Tibial artery (tissue), 4 donors: Measurements from ENCODE around the gene ZNF276.

Experiments used
- DNase-seq, 2 donors: peaks; one replicate each; pipeline ENCODE4 v3.0.0-alpha.2; 2019
- H3K27ac ChIP-seq, 2 donors: fragments of 200-600 bp; sonication (generic) in 1 of 2; 1 replicate in 1 of 2; 2 replicates in 1 of 2; pipeline ENCODE4 v1.5.1; 2018 to 2019; ENCODE audit warnings: mild to moderate bottlenecking in 1 of 2
- H3K27me3 ChIP-seq, 2 donors: fragments of 200-600 bp; sonication (generic) in 1 of 2; one replicate each; pipeline versions ENCODE4 v1.5.1 to v1.6.0; 2016 to 2019
- H3K36me3 ChIP-seq, 3 donors: fragments of 200-600 bp; sonication (generic) in 2 of 3; one replicate each; pipeline ENCODE4 v1.5.1; 2016 to 2019; ENCODE audit warnings: mild to moderate bottlenecking in 2 of 3
- H3K4me1 ChIP-seq, 4 donors: fragments of 200-600 bp; sonication (generic) in 2 of 4; 1 replicate in 3 of 4; 2 replicates in 1 of 4; pipeline ENCODE4 v1.5.1; 2016 to 2019
- H3K4me3 ChIP-seq, 2 donors: fragments of 200-600 bp; sonication (generic) in 1 of 2; 1 replicate in 1 of 2; 2 replicates in 1 of 2; pipeline ENCODE4 v1.5.1; 2018 to 2019; ENCODE audit warnings: mild to moderate bottlenecking in 2 of 2
- H3K9me3 ChIP-seq, 3 donors: fragments of 200-600 bp; sonication (generic) in 1 of 3; one replicate each; pipeline ENCODE4 v1.5.1; 2016 to 2019
- CTCF ChIP-seq, 2 experiments: fragments of 200-600 bp in 1 of 2; fragments of 450-650 bp in 1 of 2; IDR thresholded peaks; one replicate each; pipeline ENCODE4 v1.5.1; 2017 to 2019; ENCODE audit warnings: antibody characterized with exemption in 2 of 2, mild to moderate bottlenecking in 1 of 2, moderate library complexity in 1 of 2
- intact Hi-C: fragments of 100-400 bp; cut with DNase I; formaldehyde crosslinking; loops from one replicate; pipeline ENCODE4 v1.15.0; 2023; ENCODE audit warnings: low total_unique reads

The ZNF276 gene

GRCh38 chr16:89708481-89708931 is 12.8 kb upstream of the ZNF276 start:
- TF ChIP-seq CTCF (IDR thresholded peaks at IDR 0.05), result no peak
- Histone ChIP-seq H3K9me3 (no peaks in the 10 kb centered on the region), H3K36me3 (no peaks in the 10 kb centered on the region), H3K4me1 (peaks cover 0 to 17% (median 8%) of the 10 kb centered on the region in 4 donors), H3K4me3 (no peak overlapping the region), H3K27me3 (peaks cover 0 to 35% of the 10 kb centered on the region in 2 donors), H3K27ac (no peak overlapping the region)
- no peak for DNase-seq
- intact Hi-C loops, result no loop called here

GRCh38 chr16:89709166-89709565 is 12.2 kb upstream of the ZNF276 start:
- Histone ChIP-seq H3K27me3 (peaks cover 0 to 32% of the 10 kb centered on the region in 2 donors), H3K4me3 (no peak overlapping the region), H3K36me3 (no peaks in the 10 kb centered on the region), H3K9me3 (no peaks in the 10 kb centered on the region), H3K4me1 (peaks cover 0 to 17% (median 8%) of the 10 kb centered on the region in 4 donors), H3K27ac (no peak overlapping the region)
- intact Hi-C loops, result no loop called here
- no peak for TF ChIP-seq CTCF (IDR thresholded peaks at IDR 0.05)
- no peak for DNase-seq

GRCh38 chr16:89709716-89710432 is 11.5 kb upstream of the ZNF276 start:
- no peak for DNase-seq
- intact Hi-C loops, result no loop called here
- no peak for TF ChIP-seq CTCF (IDR thresholded peaks at IDR 0.05)
- H3K4me3 ChIP-seq, result no peak overlapping the region
- H3K9me3 ChIP-seq, result no peaks in the 10 kb centered on the region
- peaks cover 0 to 25% of the 10 kb centered on the region in 2 donors for H3K27me3 ChIP-seq
- no peaks in the 10 kb centered on the region for H3K36me3 ChIP-seq
- H3K4me1 ChIP-seq, result peaks cover 0 to 17% (median 8%) of the 10 kb centered on the region in 4 donors
- H3K27ac ChIP-seq, result no peak overlapping the region

- Histone ChIP-seq H3K4me1 (peaks cover 0 to 16% (median 8%) of the 10 kb centered on the region in 4 donors), H3K27me3 (peaks cover 0 to 18% of the 10 kb centered on the region in 2 donors), H3K9me3 (no peaks in the 10 kb centered on the region), H3K27ac (no peak overlapping the region), H3K36me3 (peaks cover 0 to under 1% (median 0%) of the 10 kb centered on the region in 3 donors), H3K4me3 (no peak overlapping the region)
- no peak for TF ChIP-seq CTCF (IDR thresholded peaks at IDR 0.05)
- DNase-seq, result no peak
- intact Hi-C loops, result no loop called here
Observed at GRCh38 chr16:89710709-89711564, 10.4 kb upstream of the ZNF276 start.

GRCh38 chr16:89711601-89712273 is 9.6 kb upstream of the ZNF276 start:
- no peak for DNase-seq
- no peak overlapping the region for H3K27ac ChIP-seq

More at GRCh38 chr16:89711601-89712273, 9.6 kb upstream of the ZNF276 start:
- intact Hi-C loops, result no loop called here
- Histone ChIP-seq H3K27me3 (peaks cover 0 to 15% of the 10 kb centered on the region in 2 donors), H3K9me3 (no peaks in the 10 kb centered on the region), H3K4me3 (no peak overlapping the region), H3K4me1 (peaks cover 0 to 13% (median 6%) of the 10 kb centered on the region in 4 donors), H3K36me3 (peaks cover 0 to 7% (median 0%) of the 10 kb centered on the region in 3 donors)
- no peak for TF ChIP-seq CTCF (IDR thresholded peaks at IDR 0.05)
